Endodermal cell (in vitro differentiated cells): Measurements from ENCODE around the gene GINS2. TPM values are rescaled to one million over a fixed set of nuclear protein-coding genes. Genes with fewer than 3 reads are reported as not detected.
A peak's percentile ranks its signal among the peaks of the same experiment; 100 is the strongest.

ENCODE experiments used
- DNase-seq: peaks from one replicate; pipeline ENCODE4 v3.0.0-alpha.2; 2017
- H3K27ac ChIP-seq: 2 replicates; pipeline ENCODE4 v1.5.1; 2013; ENCODE audit warnings: mild to moderate bottlenecking, low read depth, low read length, moderate library complexity
- H3K27me3 ChIP-seq: 2 replicates; pipeline ENCODE4 v1.6.1; 2013; ENCODE audit warnings: mild to moderate bottlenecking, low read length, moderate library complexity; ENCODE audit not compliant: insufficient read depth, control insufficient read depth, poor library complexity, severe bottlenecking
- H3K36me3 ChIP-seq: 2 replicates; pipeline ENCODE4 v1.7.0; 2013; ENCODE audit warnings: mild to moderate bottlenecking, low read length, moderate library complexity; ENCODE audit not compliant: control insufficient read depth, insufficient read depth
- H3K4me1 ChIP-seq: one replicate; pipeline ENCODE4 v1.7.0; 2013; ENCODE audit warnings: low read length; ENCODE audit not compliant: control insufficient read depth, insufficient read depth
- H3K4me3 ChIP-seq: 2 replicates; pipeline ENCODE4 v1.5.1; 2013; ENCODE audit warnings: mild to moderate bottlenecking, low read length, moderate library complexity
- H3K9ac ChIP-seq: 2 replicates; pipeline ENCODE4 v1.6.1; 2013; ENCODE audit warnings: mild to moderate bottlenecking, low read length, moderate library complexity; ENCODE audit not compliant: poor library complexity, severe bottlenecking; ENCODE audit errors: extremely low read depth
- H3K9me3 ChIP-seq: 2 replicates; pipeline ENCODE4 v1.6.1; 2013; ENCODE audit warnings: mild to moderate bottlenecking, low read length, moderate library complexity; ENCODE audit not compliant: control insufficient read depth
- H3K27ac Mint-ChIP-seq: 2 replicates; pipeline ENCODE4 v1.8.0; 2020; ENCODE audit warnings: mixed read lengths
- H3K27me3 Mint-ChIP-seq: 2 replicates; pipeline ENCODE4 v1.8.0; 2021; ENCODE audit warnings: mild to moderate bottlenecking, mixed read lengths; ENCODE audit not compliant: insufficient read depth
- H3K36me3 Mint-ChIP-seq: 2 replicates; pipeline ENCODE4 v1.8.0; 2020; ENCODE audit warnings: low read depth, mixed read lengths
- H3K4me1 Mint-ChIP-seq: 2 replicates; pipeline ENCODE4 v1.8.0; 2020; ENCODE audit warnings: mixed read lengths
- H3K4me3 Mint-ChIP-seq: 2 replicates; pipeline ENCODE4 v1.8.0; 2020; ENCODE audit warnings: mild to moderate bottlenecking, moderate library complexity, mixed read lengths
- H3K9me3 Mint-ChIP-seq: 2 replicates; pipeline ENCODE4 v1.8.0; 2020; ENCODE audit warnings: mild to moderate bottlenecking, mixed read lengths
- WGBS, 2 experiments: methylation state at CpG; one replicate each; pipeline versions ENCODE4 v1.1.5 to v1.1.7; 2013; ENCODE audit warnings: missing lambda C conversion rate in 2 of 2, mixed read lengths in 1 of 2; ENCODE audit not compliant: insufficient coverage in 1 of 2, insufficient read length in 1 of 2; 5-methylcytosine and 5-hydroxymethylcytosine counted together
- total RNA-seq, 2 donors: library from RNA; stranded (reverse); fragmentation: NEBNext Ultra II Directional in 1 of 2; extraction: Animal tissue kit (Norgen Biotek cat#: 25700) in 1 of 2; gene quantifications; 2 replicates in 1 of 2; 3 replicates in 1 of 2; pipeline ENCODE4 v1.2.1, GENCODE V29; 2021
- TF ChIP-seq, protein P1 (sequence below): fragments of 200-600 bp; sonication (generic); conservative IDR thresholded peaks from 2 replicates; pipeline ENCODE4 v1.5.0; 2021; ENCODE audit warnings: antibody characterized with exemption, mild to moderate bottlenecking

Gene GINS2
- total RNA-seq, 2 donors from 2014 or later, result 32.8 to 42.3 TPM

GRCh38 chr16:85681255-85681654, 7.5 kb downstream of the GINS2 start:
- Histone ChIP-seq H3K4me1 (no peaks in the 10 kb centered on the region), H3K27ac (no peak overlapping the region), H3K4me3 (no peak overlapping the region), H3K27me3 (no peaks in the 10 kb centered on the region), H3K9ac (no peak overlapping the region), H3K36me3 (peaks cover 39% of the 10 kb centered on the region), H3K9me3 (no peaks in the 10 kb centered on the region)
- Mint-ChIP-seq H3K36me3 (peaks cover 38% of the 10 kb centered on the region), H3K4me1 (no peaks in the 10 kb centered on the region), H3K27me3 (no peaks in the 10 kb centered on the region), H3K27ac (no peak overlapping the region), H3K4me3 (no peak overlapping the region), H3K9me3 (no peaks in the 10 kb centered on the region)
- DNase-seq, result no peak
- 92 to 96% methylated on average over 6 to 8 of the region's 8 CpGs for WGBS, 2 experiments
- TF ChIP-seq, protein P1, sequence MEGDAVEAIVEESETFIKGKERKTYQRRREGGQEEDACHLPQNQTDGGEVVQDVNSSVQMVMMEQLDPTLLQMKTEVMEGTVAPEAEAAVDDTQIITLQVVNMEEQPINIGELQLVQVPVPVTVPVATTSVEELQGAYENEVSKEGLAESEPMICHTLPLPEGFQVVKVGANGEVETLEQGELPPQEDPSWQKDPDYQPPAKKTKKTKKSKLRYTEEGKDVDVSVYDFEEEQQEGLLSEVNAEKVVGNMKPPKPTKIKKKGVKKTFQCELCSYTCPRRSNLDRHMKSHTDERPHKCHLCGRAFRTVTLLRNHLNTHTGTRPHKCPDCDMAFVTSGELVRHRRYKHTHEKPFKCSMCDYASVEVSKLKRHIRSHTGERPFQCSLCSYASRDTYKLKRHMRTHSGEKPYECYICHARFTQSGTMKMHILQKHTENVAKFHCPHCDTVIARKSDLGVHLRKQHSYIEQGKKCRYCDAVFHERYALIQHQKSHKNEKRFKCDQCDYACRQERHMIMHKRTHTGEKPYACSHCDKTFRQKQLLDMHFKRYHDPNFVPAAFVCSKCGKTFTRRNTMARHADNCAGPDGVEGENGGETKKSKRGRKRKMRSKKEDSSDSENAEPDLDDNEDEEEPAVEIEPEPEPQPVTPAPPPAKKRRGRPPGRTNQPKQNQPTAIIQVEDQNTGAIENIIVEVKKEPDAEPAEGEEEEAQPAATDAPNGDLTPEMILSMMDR, result no peak

GRCh38 chr16:85680352-85680944, 8.3 kb downstream of the GINS2 start:
- peaks cover 44% of the 10 kb centered on the region for H3K36me3 Mint-ChIP-seq
- no peaks in the 10 kb centered on the region for H3K27me3 ChIP-seq
- TF ChIP-seq, protein P1, result no peak

DNA sequence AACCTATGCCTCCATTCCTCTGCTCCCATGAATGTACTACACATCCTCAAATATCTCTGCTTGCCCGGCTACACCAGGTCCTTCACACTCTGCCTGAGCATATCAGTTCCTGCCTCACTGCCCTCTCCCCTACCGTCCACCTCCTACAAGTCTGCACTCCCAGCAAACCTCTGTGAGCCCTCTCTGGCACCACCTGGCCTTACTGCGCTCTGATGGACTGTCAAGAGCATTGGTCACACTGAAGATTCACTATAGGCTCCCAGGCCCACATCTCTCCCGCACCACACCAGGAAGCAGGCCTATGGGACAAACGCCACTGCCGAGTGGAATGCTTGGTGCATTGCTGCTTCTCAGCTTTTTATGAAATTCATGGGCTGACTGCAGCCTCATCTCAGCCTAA, 8.9 kb downstream of the GINS2 start:
- DNase-seq, result no peak
- Mint-ChIP-seq H3K4me1 (no peaks in the 10 kb centered on the region), H3K36me3 (peaks cover 50% of the 10 kb centered on the region), H3K27me3 (no peaks in the 10 kb centered on the region), H3K4me3 (no peak overlapping the region), H3K9me3 (no peaks in the 10 kb centered on the region), H3K27ac (peak overlapping the region; percentile 22)
- WGBS, 2 experiments, result 58 to 90% methylated on average over 2 to 6 of the region's 6 CpGs
- Histone ChIP-seq H3K27me3 (no peaks in the 10 kb centered on the region), H3K4me3 (no peak overlapping the region), H3K27ac (no peak overlapping the region), H3K9me3 (no peaks in the 10 kb centered on the region), H3K9ac (no peak overlapping the region), H3K4me1 (no peaks in the 10 kb centered on the region), H3K36me3 (peaks cover 51% of the 10 kb centered on the region)
- TF ChIP-seq, protein P1, result no peak

More at GRCh38 chr16:85680352-85680944, 8.3 kb downstream of the GINS2 start:
- no peak overlapping the region for H3K9ac ChIP-seq
- H3K4me1 ChIP-seq, result no peaks in the 10 kb centered on the region
- peaks cover 46% of the 10 kb centered on the region for H3K36me3 ChIP-seq
- 93 to 98% methylated on average over 5 to 6 of the region's 6 CpGs for WGBS, 2 experiments
- no peak overlapping the region for H3K27ac ChIP-seq
- H3K27me3 Mint-ChIP-seq, result no peaks in the 10 kb centered on the region
- H3K9me3 ChIP-seq, result no peaks in the 10 kb centered on the region
- H3K9me3 Mint-ChIP-seq, result no peaks in the 10 kb centered on the region
- H3K4me3 ChIP-seq, result no peak overlapping the region
- no peaks in the 10 kb centered on the region for H3K4me1 Mint-ChIP-seq
- no peak overlapping the region for H3K27ac Mint-ChIP-seq
- no peak for DNase-seq
- no peak overlapping the region for H3K4me3 Mint-ChIP-seq
